Mammary epithelial cell (primary cell): ENCODE data around the gene HPDL.

Experiments used
- CTCF ChIP-seq, 2 donors: IDR thresholded peaks in 1 of 2; conservative IDR thresholded peaks in 1 of 2; 2 replicates each; pipeline ENCODE4 v1.5.1; 2011 to 2012; ENCODE audit warnings: inconsistent platforms in 2 of 2, low read length in 2 of 2, mild to moderate bottlenecking in 2 of 2, control low read depth in 1 of 2, low read depth in 1 of 2; ENCODE audit not compliant: insufficient read depth in 1 of 2; ENCODE audit errors: extremely low read depth in 1 of 2
- EZH2 ChIP-seq: IDR thresholded peaks from 2 replicates; pipeline ENCODE4 v1.6.1; 2012; ENCODE audit warnings: low read length, inconsistent platforms, borderline replicate concordance

DNA sequence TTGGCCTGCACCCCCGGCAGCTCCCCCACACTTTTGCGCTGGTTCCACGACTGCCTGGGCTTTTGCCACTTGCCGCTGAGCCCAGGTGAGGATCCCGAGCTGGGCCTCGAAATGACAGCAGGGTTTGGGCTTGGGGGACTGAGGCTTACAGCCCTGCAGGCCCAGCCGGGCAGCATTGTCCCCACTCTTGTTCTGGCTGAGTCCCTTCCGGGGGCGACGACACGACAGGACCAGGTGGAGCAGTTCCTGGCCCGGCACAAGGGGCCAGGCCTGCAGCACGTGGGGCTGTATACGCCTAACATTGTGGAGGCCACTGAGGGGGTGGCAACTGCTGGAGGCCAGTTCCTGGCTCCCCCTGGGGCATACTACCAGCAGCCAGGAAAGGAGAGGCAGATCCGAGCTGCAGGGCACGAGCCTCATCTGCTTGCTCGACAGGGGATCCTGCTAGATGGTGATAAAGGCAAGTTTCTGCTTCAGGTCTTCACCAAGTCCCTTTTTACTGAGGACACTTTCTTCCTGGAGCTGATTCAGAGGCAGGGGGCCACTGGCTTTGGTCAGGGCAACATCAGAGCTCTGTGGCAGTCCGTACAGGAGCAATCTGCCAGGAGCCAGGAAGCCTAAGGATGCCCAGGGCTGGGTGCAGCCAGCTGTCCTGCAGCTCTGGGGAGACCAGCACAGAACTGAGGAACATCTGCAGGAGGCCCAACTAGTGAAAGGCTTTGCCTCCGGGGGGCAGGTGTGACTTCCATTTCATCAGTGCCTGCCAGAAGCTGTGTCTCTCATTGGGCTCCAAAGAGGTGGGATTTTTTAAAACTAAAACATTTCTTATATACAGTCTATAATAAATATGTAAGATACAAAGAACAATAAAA, 1.2 kb downstream of the HPDL start:
- TF ChIP-seq CTCF (conservative IDR thresholded peaks at IDR 0.05 in 1 of 2, IDR thresholded peaks at IDR 0.05 in 1 of 2; ENCODE audit: extremely low read depth in 1 of 2, insufficient read depth in 1 of 2, low read depth in 1 of 2, low read length in 2 of 2) (no peak), EZH2 (no peak)
